ENCODE results near the gene PNMA1.
A peak's percentile ranks its signal among the peaks of the same experiment; 100 is the strongest.

PNMA1 gene

DNA sequence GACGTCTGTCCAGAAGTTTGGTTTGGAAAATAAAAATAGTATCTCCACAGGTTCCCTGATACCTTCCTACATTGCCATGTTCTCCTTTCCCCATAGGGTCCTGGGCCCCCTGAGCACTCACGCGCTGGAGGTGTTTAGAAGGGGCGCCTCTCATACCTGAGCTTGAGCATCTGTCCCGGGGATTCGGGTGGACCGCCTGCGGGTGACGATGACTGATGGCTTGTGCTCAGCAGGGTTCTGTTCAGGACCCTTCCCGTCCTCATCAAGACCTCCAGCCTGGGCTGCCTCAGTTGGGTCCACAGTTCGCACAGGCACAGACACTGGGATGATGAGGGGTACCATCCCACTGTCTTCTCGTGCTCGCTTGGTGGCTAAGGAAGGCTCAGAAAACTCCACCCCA is 22.7 kb upstream of the PNMA1 start:
- DNase-seq (ENCODE audit: low spot score): no peak
- H3K4me3 Mint-ChIP-seq: no peak overlapping the region
- H3K27me3 Mint-ChIP-seq (ENCODE audit: low read depth): no peaks in the 10 kb centered on the region
- H3K27ac Mint-ChIP-seq: no peak overlapping the region
- H3K9me3 Mint-ChIP-seq: no peaks in the 10 kb centered on the region
- peaks cover 27% of the 10 kb centered on the region for H3K4me1 Mint-ChIP-seq (ENCODE audit: low read depth)
- peaks cover 45% of the 10 kb centered on the region for H3K36me3 Mint-ChIP-seq (ENCODE audit: low read depth)

- Mint-ChIP-seq H3K4me3 (no peak overlapping the region), H3K36me3 (ENCODE audit: low read depth) (peaks cover 59% of the 10 kb centered on the region), H3K27ac (peak overlapping the region; percentile 29), H3K27me3 (ENCODE audit: low read depth) (no peaks in the 10 kb centered on the region), H3K9me3 (no peaks in the 10 kb centered on the region), H3K4me1 (ENCODE audit: low read depth) (peaks cover 30% of the 10 kb centered on the region)
- no peak for DNase-seq (ENCODE audit: low spot score)
These were observed 17.8 kb upstream of the PNMA1 start for GRCh38 chr14:73732006-73732405.

DNA sequence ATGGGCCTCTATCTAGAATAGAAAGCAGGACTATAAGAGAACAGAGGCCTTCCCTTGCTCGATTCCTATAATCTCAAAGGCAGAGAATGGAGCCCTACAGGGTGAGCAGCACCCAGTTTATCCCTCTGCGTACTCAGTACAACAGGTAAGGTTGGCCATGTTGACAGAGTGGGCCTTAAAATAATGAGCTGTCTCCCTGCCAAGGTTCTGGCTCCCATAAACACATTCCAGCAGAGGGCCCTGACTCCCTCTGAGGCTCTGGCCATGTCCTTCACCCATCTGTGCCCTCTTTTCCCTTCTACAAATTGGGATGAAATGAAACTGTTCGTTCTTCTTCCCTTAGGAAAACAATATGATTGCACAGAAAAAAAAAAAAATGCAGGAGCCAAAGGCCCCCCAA is 16.9 kb upstream of the PNMA1 start:
- peaks cover 34% of the 10 kb centered on the region for H3K4me1 Mint-ChIP-seq (ENCODE audit: low read depth)
- H3K4me3 Mint-ChIP-seq: no peak overlapping the region
- H3K27me3 Mint-ChIP-seq (ENCODE audit: low read depth): no peaks in the 10 kb centered on the region
- H3K9me3 Mint-ChIP-seq: no peaks in the 10 kb centered on the region
- H3K36me3 Mint-ChIP-seq (ENCODE audit: low read depth): peaks cover 58% of the 10 kb centered on the region
- no peak for DNase-seq (ENCODE audit: low spot score)
- no peak overlapping the region for H3K27ac Mint-ChIP-seq

DNA sequence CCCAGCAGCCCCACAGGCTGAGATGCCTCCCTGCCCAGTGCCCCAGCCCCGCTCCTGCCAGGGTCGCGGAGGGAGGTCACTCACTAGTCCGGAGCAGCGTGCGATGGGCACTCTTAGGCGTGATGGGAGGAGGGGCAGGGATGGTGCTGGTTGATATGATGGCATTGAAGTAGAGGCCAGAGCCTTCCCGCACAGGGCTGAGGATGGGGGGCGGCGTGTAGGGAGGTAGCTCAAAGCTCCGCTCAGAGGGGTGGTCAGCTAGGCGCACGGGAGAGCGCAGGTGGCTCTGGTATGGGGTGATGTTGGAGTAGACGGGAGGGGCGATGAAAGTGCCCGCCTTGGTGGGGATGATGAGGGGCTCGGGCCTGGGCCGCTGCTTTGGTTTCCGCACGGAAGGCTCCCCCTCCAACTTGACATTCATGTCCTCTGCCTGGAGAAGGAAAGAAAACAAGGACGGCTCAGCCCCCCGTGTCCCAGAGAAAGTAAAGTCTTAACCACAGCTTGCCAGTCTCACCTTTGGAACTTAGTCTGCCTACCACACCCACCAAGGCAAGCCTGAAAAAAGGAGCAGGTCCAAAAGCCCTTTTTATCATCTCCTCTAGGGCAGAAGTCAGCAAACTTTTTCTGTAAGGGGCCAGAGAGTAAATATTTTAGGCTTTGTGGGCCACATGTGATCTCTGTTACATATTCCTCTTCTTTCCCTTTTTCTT is 15.5 kb upstream of the PNMA1 start:
- Mint-ChIP-seq H3K27me3 (ENCODE audit: low read depth) (no peaks in the 10 kb centered on the region), H3K4me1 (ENCODE audit: low read depth) (peaks cover 34% of the 10 kb centered on the region), H3K9me3 (no peaks in the 10 kb centered on the region), H3K4me3 (no peak overlapping the region), H3K36me3 (ENCODE audit: low read depth) (peaks cover 61% of the 10 kb centered on the region), H3K27ac (peak overlapping the region; percentile 32)
- DNase-seq (ENCODE audit: low spot score): no peak

DNA sequence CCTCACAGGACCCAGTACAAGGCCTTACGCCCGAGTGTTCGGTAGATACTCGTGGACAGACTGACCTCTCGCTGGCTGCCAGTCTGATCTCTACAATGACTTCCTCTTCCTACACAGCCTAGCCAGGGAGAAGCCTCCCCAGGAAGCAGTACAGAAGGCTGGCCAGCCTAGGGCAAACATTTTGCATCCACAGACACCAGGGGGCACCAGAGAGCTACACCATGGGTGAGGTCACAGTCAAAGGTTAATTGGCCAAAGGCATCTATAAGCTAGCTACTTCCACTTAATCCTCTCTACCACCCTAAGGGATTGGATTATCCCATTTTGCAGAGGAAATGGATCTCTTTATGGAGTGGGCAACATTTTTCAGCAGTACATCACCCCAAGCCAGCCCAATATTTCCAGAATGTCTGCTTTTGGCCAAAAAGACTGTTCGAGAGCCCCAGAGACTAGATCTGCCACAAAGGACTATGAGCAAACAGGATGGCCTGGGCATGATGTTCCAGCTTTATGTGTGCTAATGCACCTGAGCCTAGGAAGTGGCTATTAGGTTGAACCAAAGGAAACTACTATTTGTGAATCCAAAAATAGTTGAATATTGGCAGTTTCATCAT is 14.6 kb upstream of the PNMA1 start:
- peak; percentile 76 for DNase-seq (ENCODE audit: low spot score)
- Mint-ChIP-seq H3K27ac (peak overlapping the region; percentile 78), H3K4me1 (ENCODE audit: low read depth) (peaks cover 29% of the 10 kb centered on the region), H3K36me3 (ENCODE audit: low read depth) (peaks cover 61% of the 10 kb centered on the region), H3K27me3 (ENCODE audit: low read depth) (no peaks in the 10 kb centered on the region), H3K9me3 (no peaks in the 10 kb centered on the region), H3K4me3 (peak overlapping the region; percentile 45)

- H3K27ac Mint-ChIP-seq: peak overlapping the region; percentile 8
- peaks cover 35% of the 10 kb centered on the region for H3K4me1 Mint-ChIP-seq (ENCODE audit: low read depth)
- no peak for DNase-seq (ENCODE audit: low spot score)
- no peaks in the 10 kb centered on the region for H3K9me3 Mint-ChIP-seq
- peaks cover 71% of the 10 kb centered on the region for H3K36me3 Mint-ChIP-seq (ENCODE audit: low read depth)
- H3K4me3 Mint-ChIP-seq: no peak overlapping the region
- no peaks in the 10 kb centered on the region for H3K27me3 Mint-ChIP-seq (ENCODE audit: low read depth)
These were observed 13.0 kb upstream of the PNMA1 start for GRCh38 chr14:73727166-73727565.

DNA sequence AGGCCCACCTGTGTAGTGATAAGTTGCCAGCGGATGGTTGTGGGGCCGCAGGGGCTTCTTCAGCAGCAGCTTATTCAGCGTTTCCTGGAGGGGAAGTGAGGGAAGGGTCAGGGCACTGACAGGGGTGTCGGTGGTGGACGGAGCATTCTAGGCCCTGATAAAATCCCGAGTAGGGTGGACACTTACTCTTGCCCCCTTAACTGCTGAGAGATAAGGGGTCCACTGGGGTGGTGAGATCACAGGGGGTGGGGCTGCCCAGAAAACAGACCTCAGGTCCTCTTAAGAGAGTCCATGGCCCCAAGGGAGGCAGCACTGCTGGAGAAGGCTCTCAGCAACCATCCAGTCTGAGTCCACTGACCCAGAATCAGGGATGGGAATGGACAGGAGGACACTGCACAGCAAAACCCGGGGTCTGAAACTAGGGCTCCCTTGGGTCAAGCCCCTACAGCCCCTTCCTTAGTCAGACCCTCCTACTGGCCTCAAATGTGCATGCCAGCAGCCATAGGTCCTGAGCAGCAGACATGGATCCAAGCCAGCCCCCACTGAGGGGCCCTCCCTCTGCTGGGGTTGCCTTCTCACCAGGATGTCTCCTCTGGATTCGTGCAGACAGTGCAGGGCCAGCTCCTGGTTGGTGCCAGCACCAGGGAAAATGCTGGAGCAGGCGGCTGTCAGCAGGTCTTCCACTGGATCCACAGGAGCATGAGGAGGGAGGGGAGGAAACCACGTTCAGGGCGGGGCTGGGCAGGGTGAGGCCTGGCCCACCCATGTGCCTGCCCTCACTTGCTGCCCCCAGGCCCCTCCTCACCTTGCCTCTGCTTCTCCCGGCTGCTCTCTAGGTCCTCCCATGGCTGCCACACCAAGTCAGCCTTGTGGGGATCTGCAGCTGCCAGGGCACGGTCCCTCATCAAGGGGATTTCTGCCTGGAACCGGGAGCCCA is 12.1 kb upstream of the PNMA1 start:
- Mint-ChIP-seq H3K27ac (peak overlapping the region; percentile 62), H3K36me3 (ENCODE audit: low read depth) (peaks cover 73% of the 10 kb centered on the region), H3K9me3 (no peaks in the 10 kb centered on the region), H3K4me1 (ENCODE audit: low read depth) (peaks cover 32% of the 10 kb centered on the region), H3K27me3 (ENCODE audit: low read depth) (no peaks in the 10 kb centered on the region), H3K4me3 (no peak overlapping the region)
- no peak for DNase-seq (ENCODE audit: low spot score)

DNA sequence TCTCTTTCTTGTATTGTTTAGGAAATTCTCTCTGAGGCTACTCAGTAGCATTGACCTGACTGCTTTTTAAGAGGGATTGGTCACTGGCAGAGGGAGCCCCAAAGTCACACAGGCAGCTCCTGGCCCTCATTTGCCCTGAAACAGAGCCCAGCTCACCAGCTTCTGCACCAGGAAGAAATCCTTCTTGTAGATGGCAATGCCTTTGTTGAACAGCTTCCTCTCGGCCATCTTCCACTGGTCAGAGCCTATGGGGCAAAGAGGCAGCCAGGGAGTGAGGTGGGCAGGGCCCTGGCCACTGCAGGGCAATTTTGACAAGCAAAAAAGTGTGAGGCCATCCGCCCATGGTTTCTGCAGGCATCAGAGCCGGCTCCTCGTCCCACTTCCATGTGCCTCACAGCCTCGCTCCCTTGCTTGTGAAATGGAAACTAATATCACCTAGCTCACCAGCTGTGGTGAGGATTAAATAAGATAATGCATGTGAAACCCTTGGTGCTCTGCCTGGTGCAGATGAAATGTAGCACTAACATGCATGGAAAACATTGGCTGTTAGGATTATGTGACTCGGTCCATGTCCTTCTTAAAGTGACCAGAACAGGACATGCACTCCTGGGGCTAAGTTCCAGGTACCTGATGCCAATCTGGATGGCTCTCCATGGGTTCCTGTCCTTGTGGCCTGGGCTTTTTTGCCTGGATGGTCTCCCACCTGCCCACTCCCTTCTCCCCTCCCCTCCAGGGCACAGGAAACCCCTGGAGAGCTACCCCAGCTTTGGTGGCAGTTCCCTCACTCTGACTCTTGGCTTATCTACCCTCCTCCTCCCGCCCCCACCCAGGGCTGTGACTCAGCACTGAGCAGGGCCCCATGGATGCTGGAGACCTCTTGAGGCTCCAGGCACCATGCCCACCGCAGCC is 11.2 kb upstream of the PNMA1 start:
- H3K27me3 Mint-ChIP-seq (ENCODE audit: low read depth): no peaks in the 10 kb centered on the region
- DNase-seq (ENCODE audit: low spot score): peak; percentile 15
- no peak overlapping the region for H3K4me3 Mint-ChIP-seq
- peaks cover 74% of the 10 kb centered on the region for H3K36me3 Mint-ChIP-seq (ENCODE audit: low read depth)
- H3K27ac Mint-ChIP-seq: peak overlapping the region; percentile 62
- H3K9me3 Mint-ChIP-seq: no peaks in the 10 kb centered on the region
- peaks cover 30% of the 10 kb centered on the region for H3K4me1 Mint-ChIP-seq (ENCODE audit: low read depth)

- Mint-ChIP-seq H3K27me3 (ENCODE audit: low read depth) (no peaks in the 10 kb centered on the region), H3K36me3 (ENCODE audit: low read depth) (peaks cover 70% of the 10 kb centered on the region), H3K9me3 (no peaks in the 10 kb centered on the region), H3K27ac (no peak overlapping the region), H3K4me3 (no peak overlapping the region), H3K4me1 (ENCODE audit: low read depth) (peaks cover 29% of the 10 kb centered on the region)
- no peak for DNase-seq (ENCODE audit: low spot score)
These were observed 10.5 kb upstream of the PNMA1 start for GRCh38 chr14:73724696-73725095.

- Mint-ChIP-seq H3K9me3 (no peaks in the 10 kb centered on the region), H3K4me1 (ENCODE audit: low read depth) (peaks cover 22% of the 10 kb centered on the region), H3K36me3 (ENCODE audit: low read depth) (peaks cover 70% of the 10 kb centered on the region), H3K4me3 (no peak overlapping the region), H3K27me3 (ENCODE audit: low read depth) (no peaks in the 10 kb centered on the region), H3K27ac (peak overlapping the region; percentile 58)
- DNase-seq (ENCODE audit: low spot score): no peak
These were observed 9.8 kb upstream of the PNMA1 start for GRCh38 chr14:73723797-73724661.

- H3K27ac Mint-ChIP-seq: peak overlapping the region; percentile 58
- no peaks in the 10 kb centered on the region for H3K27me3 Mint-ChIP-seq (ENCODE audit: low read depth)
- peaks cover 16% of the 10 kb centered on the region for H3K4me1 Mint-ChIP-seq (ENCODE audit: low read depth)
- no peak overlapping the region for H3K4me3 Mint-ChIP-seq
- H3K9me3 Mint-ChIP-seq: no peaks in the 10 kb centered on the region
- peaks cover 65% of the 10 kb centered on the region for H3K36me3 Mint-ChIP-seq (ENCODE audit: low read depth)
- DNase-seq (ENCODE audit: low spot score): no peak
These were observed 9.2 kb upstream of the PNMA1 start for GRCh38 chr14:73723406-73723796.

DNA sequence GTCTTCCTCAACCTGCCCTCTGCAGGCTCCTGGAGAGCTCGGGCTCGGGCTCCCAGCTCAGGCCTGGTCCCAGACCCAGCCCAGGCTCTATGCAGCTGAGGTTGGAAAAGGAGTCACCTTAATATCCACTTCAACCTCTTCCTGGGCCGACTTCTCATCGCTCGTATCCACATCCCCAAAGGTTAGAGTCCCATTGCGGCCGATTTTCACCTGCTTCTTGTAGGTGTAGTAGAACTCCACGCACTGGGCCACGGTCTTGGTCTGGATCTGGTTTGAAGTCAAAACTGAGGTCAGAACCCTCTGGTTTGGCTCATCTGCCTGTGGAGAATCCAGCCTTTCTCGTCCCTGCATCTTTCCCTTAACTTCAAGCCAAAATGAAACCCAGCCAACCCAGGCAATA is 8.4 kb upstream of the PNMA1 start:
- no peak overlapping the region for H3K4me3 Mint-ChIP-seq

More for the DNA sequence above, 8.4 kb upstream of the PNMA1 start:
- H3K27me3 Mint-ChIP-seq (ENCODE audit: low read depth): no peaks in the 10 kb centered on the region
- H3K4me1 Mint-ChIP-seq (ENCODE audit: low read depth): peaks cover 13% of the 10 kb centered on the region
- peaks cover 70% of the 10 kb centered on the region for H3K36me3 Mint-ChIP-seq (ENCODE audit: low read depth)
- H3K27ac Mint-ChIP-seq: no peak overlapping the region
- no peaks in the 10 kb centered on the region for H3K9me3 Mint-ChIP-seq
- no peak for DNase-seq (ENCODE audit: low spot score)

All from T-helper 2 cell treated with Interferon-gamma antibody and Interleukin-4, amounts not matched to agents 5 μg/mL and 100 μg/mL, for 36 hours (primary cell).